Endothelial cell of umbilical vein (primary cell): ENCODE data around the gene PAPLN. TPM values are rescaled to one million over a fixed set of nuclear protein-coding genes. Genes with fewer than 3 reads are reported as not detected.

Source experiments
- BruUV-seq: library from RNA; stranded (reverse); fragments of 400-500 nt; replicated peaks from 2 replicates; lab custom pipeline; 2021; lab: Mats Ljungman, UMichigan
- CTCF ChIA-PET: fragments of 300-600, 350-600 bp; sonication (Branson Sonifier 250); formaldehyde crosslinking; loops from one replicate; lab custom pipeline; 2021; ENCODE audit warnings: antibody characterized with exemption, inconsistent platforms; lab: Charles Lee
- POLR2A ChIA-PET: fragments of 300-600, 350-600 bp; sonication (Branson Sonifier 250); formaldehyde crosslinking; loops from one replicate; lab custom pipeline; 2021; ENCODE audit warnings: antibody characterized with exemption, inconsistent platforms; lab: Charles Lee
- DNase-seq: peaks from one replicate; pipeline ENCODE4 v3.0.0-alpha.2; 2011; ENCODE audit warnings: low read depth, low spot score
- FAIRE-seq: peaks from 2 replicates; lab custom pipeline; 2011; peaks lifted over from hg19 to GRCh38; lab: Jason Lieb, UNC
- H2AFZ ChIP-seq: 2 replicates; pipeline ENCODE4 v1.6.0; 2012; ENCODE audit warnings: low read depth, low read length, control low read depth, inconsistent platforms
- H3K27ac ChIP-seq: 2 replicates; pipeline ENCODE4 v1.5.1; 2011; ENCODE audit warnings: low read depth, mild to moderate bottlenecking, control low read depth, low read length, moderate library complexity; ENCODE audit not compliant: insufficient read depth
- H3K27me3 ChIP-seq, 2 experiments: 2 replicates each; pipeline versions ENCODE4 v1.6.0 to v1.6.1; 2011; ENCODE audit warnings: low read length in 2 of 2, mixed read lengths in 1 of 2; ENCODE audit not compliant: control insufficient read depth in 2 of 2, insufficient read depth in 2 of 2
- H3K36me3 ChIP-seq, 2 experiments: 2 replicates in 1 of 2; 3 replicates in 1 of 2; pipeline ENCODE4 v1.5.1; 2011; ENCODE audit warnings: low read length in 2 of 2, mild to moderate bottlenecking in 1 of 2, moderate library complexity in 1 of 2; ENCODE audit not compliant: control insufficient read depth in 2 of 2, insufficient read depth in 2 of 2; ENCODE audit errors: extremely low read depth in 1 of 2
- H3K4me1 ChIP-seq: 3 replicates; pipeline ENCODE4 v1.5.1; 2011; ENCODE audit warnings: mild to moderate bottlenecking, low read length; ENCODE audit not compliant: control insufficient read depth, insufficient read depth; ENCODE audit errors: extremely low read depth
- H3K4me2 ChIP-seq: 2 replicates; pipeline ENCODE4 v1.6.1; 2011; ENCODE audit warnings: low read length, control low read depth, mixed read lengths; ENCODE audit not compliant: insufficient read depth
- H3K4me3 ChIP-seq, 3 experiments: fragments of 200-600 bp in 1 of 3; sonication (generic), shearing (Covaris generic) in 1 of 3; replicated peaks in 1 of 3; 2 replicates each; pipeline ENCODE4 v1.5.1; 2011 to 2016; ENCODE audit warnings: control low read depth in 3 of 3, low read length in 3 of 3, mild to moderate bottlenecking in 2 of 3, inconsistent platforms in 1 of 3, low read depth in 1 of 3, moderate library complexity in 1 of 3; ENCODE audit not compliant: insufficient read depth in 1 of 3
- H3K79me2 ChIP-seq: 2 replicates; pipeline ENCODE4 v1.6.0; 2012; ENCODE audit warnings: low read length, inconsistent platforms; ENCODE audit not compliant: control insufficient read depth, insufficient read depth
- H3K9ac ChIP-seq: replicated peaks from 2 replicates; pipeline ENCODE3; 2011; ENCODE audit warnings: low read length, control low read depth; ENCODE audit not compliant: insufficient read depth; ENCODE audit errors: extremely low read depth
- H3K9me1 ChIP-seq: replicated peaks from 3 replicates; pipeline ENCODE4 v1.6.0; 2011; ENCODE audit warnings: mild to moderate bottlenecking, low read length; ENCODE audit not compliant: control insufficient read depth, insufficient read depth; ENCODE audit errors: extremely low read depth
- H3K9me3 ChIP-seq: replicated peaks from 2 replicates; pipeline ENCODE4 v1.5.1; 2012; ENCODE audit warnings: low read length, inconsistent platforms; ENCODE audit not compliant: control insufficient read depth, insufficient read depth
- H4K20me1 ChIP-seq: replicated peaks from 2 replicates; pipeline ENCODE3; 2011; ENCODE audit warnings: mild to moderate bottlenecking, low read length; ENCODE audit not compliant: control insufficient read depth, insufficient read depth; ENCODE audit errors: extremely low read depth
- CTCF ChIP-seq, 2 donors: IDR thresholded peaks; 1 replicate in 1 of 2; 2 replicates in 1 of 2; pipeline ENCODE4 v1.5.1; 2011; ENCODE audit warnings: low read length in 2 of 2, mild to moderate bottlenecking in 2 of 2, moderate library complexity in 2 of 2, control low read depth in 1 of 2, inconsistent platforms in 1 of 2, low read depth in 1 of 2; ENCODE audit not compliant: insufficient read depth in 1 of 2; ENCODE audit errors: extremely low read depth in 1 of 2
- EZH2 ChIP-seq: IDR thresholded peaks from 2 replicates; pipeline ENCODE4 v1.6.1; 2012; ENCODE audit warnings: borderline replicate concordance, low read depth, mild to moderate bottlenecking, moderate library complexity, low read length, inconsistent platforms; ENCODE audit not compliant: severe bottlenecking
- FOS ChIP-seq: IDR thresholded peaks from 2 replicates; pipeline ENCODE4 v1.6.1; 2011; ENCODE audit warnings: mild to moderate bottlenecking, low read length, moderate library complexity, borderline replicate concordance; ENCODE audit not compliant: insufficient read depth
- GATA2 ChIP-seq: IDR thresholded peaks from 2 replicates; pipeline ENCODE4 v1.7.0; 2011; ENCODE audit warnings: low read depth, mild to moderate bottlenecking, moderate library complexity, mixed read lengths, low read length; ENCODE audit not compliant: insufficient read length, insufficient read depth
- POLR2A ChIP-seq: IDR thresholded peaks from 2 replicates; pipeline ENCODE4 v1.6.1; 2012; ENCODE audit warnings: low read depth, mild to moderate bottlenecking, control low read depth, low read length
- POLR2AphosphoS5 ChIP-seq: IDR thresholded peaks from 2 replicates; pipeline ENCODE4 v1.6.1; 2012; ENCODE audit warnings: low read depth, mild to moderate bottlenecking, control low read depth, low read length, moderate library complexity; ENCODE audit not compliant: insufficient read depth
- dilution Hi-C: fragments of 300-500 bp; cut with MboI; formaldehyde crosslinking; loops from one replicate; pipeline ENCODE4 v1.15.0; 2019; ENCODE audit warnings: low sequenced_read_pairs; ENCODE audit not compliant: extremely low pct_ligation_motif_present
- intact Hi-C: fragments of 100-400 bp; cut with micrococcal nuclease; formaldehyde crosslinking; loops from one replicate; pipeline ENCODE4 v1.10.0; 2022
- polyA plus RNA-seq, 4 experiments: library from polyadenylated mRNA; depleted of rRNA in 3 of 4; stranded (reverse) in 3 of 4; unstranded in 1 of 4; fragments of >200 nt; gene quantifications; 2 replicates each; pipeline versions ENCODE4 v1.2.1 to v1.2.3, GENCODE V29; 2011 to 2012; ENCODE audit warnings: missing spikeins in 1 of 4
- total RNA-seq: library from RNA; stranded (reverse); gene quantifications from 2 replicates; pipeline ENCODE4 v1.2.3, GENCODE V29; 2021

PAPLN gene
- total and polyA plus RNA-seq, 2 donors (not counting 3 experiments of a cell fraction or from before 2014, with no cell fraction given): 5.5 to 6.4 TPM

GRCh38 chr14:73211251-73212040 lies 25.9 kb upstream of the PAPLN start:
- CTCF ChIA-PET: interaction anchor here (0.8 to 2.9 kb wide), 5 partner anchors 10 to 84 kb away, joined by 3 to 9 read pairs (median 4); no protein-coding TSS in a partner anchor
- peaks cover 3 to 17% of the 10 kb centered on the region in 2 experiments for H3K36me3 ChIP-seq
- no peak for FAIRE-seq

More at GRCh38 chr14:73211251-73212040, 25.9 kb upstream of the PAPLN start:
- Histone ChIP-seq H3K4me1 (peaks cover 25% of the 10 kb centered on the region), H3K4me2 (no peak overlapping the region), H4K20me1 (no peaks in the 10 kb centered on the region), H3K9me1 (no peaks in the 10 kb centered on the region), H3K79me2 (no peaks in the 10 kb centered on the region), H2AFZ (no peak overlapping the region), H3K9me3 (no peaks in the 10 kb centered on the region), H3K4me3 (no peak overlapping the region), H3K27ac (no peak overlapping the region), H3K9ac (no peak overlapping the region), H3K27me3 (no peaks in the 10 kb centered on the region)
- TF ChIP-seq GATA2 (no peak), FOS (no peak), POLR2A (no peak), EZH2 (no peak), POLR2AphosphoS5 (no peak), CTCF (IDR thresholded peaks at IDR 0.05; ENCODE audit: extremely low read depth in 1 of 2, insufficient read depth in 1 of 2, low read depth in 1 of 2, low read length in 2 of 2) (no peak)
- no peak for DNase-seq
- POLR2A ChIA-PET: no interaction called here
- dilution Hi-C loops (no loop called here), intact Hi-C loops (loop anchor here (2.0 to 10.0 kb wide), 2 partner anchors 17 to 283 kb away; partner anchors contain the start of gene RIOX1)
- BruUV-seq: no TSS peak
